ENCODE data around the gene GABRG3. TPM values are rescaled to one million over a fixed set of nuclear protein-coding genes. Genes with fewer than 3 reads are reported as not detected.
"Not testable (repeated sequence)": the region's sequence is repeated elsewhere in the genome, so short reads cannot be mapped to it uniquely, and the experiment has no call there.

GABRG3 gene
- total RNA-seq, 3 donors from 2014 or later = 0.15 to 0.33 TPM; not detected in 1

GRCh38 chr15:27360316-27360715 is 389.3 kb downstream of the GABRG3 start:
- DNase-seq (ENCODE audit: low spot score in 2 of 2) = no peak
- Histone ChIP-seq H3K36me3 (no peaks in the 10 kb centered on the region), H3K27ac (no peak overlapping the region), H3K4me3 (no peak overlapping the region), H3K27me3 (no peaks in the 10 kb centered on the region), H3K9me3 (no peaks in the 10 kb centered on the region), H3K4me1 (no peaks in the 10 kb centered on the region)
- intact Hi-C loops (cut with DNase I; ENCODE audit: low total_unique reads) = no loop called here
- TF ChIP-seq, protein P1, sequence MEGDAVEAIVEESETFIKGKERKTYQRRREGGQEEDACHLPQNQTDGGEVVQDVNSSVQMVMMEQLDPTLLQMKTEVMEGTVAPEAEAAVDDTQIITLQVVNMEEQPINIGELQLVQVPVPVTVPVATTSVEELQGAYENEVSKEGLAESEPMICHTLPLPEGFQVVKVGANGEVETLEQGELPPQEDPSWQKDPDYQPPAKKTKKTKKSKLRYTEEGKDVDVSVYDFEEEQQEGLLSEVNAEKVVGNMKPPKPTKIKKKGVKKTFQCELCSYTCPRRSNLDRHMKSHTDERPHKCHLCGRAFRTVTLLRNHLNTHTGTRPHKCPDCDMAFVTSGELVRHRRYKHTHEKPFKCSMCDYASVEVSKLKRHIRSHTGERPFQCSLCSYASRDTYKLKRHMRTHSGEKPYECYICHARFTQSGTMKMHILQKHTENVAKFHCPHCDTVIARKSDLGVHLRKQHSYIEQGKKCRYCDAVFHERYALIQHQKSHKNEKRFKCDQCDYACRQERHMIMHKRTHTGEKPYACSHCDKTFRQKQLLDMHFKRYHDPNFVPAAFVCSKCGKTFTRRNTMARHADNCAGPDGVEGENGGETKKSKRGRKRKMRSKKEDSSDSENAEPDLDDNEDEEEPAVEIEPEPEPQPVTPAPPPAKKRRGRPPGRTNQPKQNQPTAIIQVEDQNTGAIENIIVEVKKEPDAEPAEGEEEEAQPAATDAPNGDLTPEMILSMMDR (IDR thresholded peaks at IDR 0.05) = no peak
- TF ChIP-seq POLR2A (IDR thresholded peaks at IDR 0.05) (no peak), POLR2AphosphoS5 (IDR thresholded peaks at IDR 0.05) (no peak)

- no peaks in the 10 kb centered on the region for H3K36me3 ChIP-seq
- H3K27me3 ChIP-seq = no peaks in the 10 kb centered on the region
- no peaks in the 10 kb centered on the region for H3K9me3 ChIP-seq
- H3K4me1 ChIP-seq = no peaks in the 10 kb centered on the region
- H3K4me3 ChIP-seq = no peak overlapping the region
- intact Hi-C loops (cut with DNase I; ENCODE audit: low total_unique reads) = no loop called here
- no peak for DNase-seq (ENCODE audit: low spot score in 2 of 2)
- H3K27ac ChIP-seq = no peak overlapping the region
- TF ChIP-seq POLR2A (IDR thresholded peaks at IDR 0.05) (no peak), POLR2AphosphoS5 (IDR thresholded peaks at IDR 0.05) (no peak)
- TF ChIP-seq, protein P1 (IDR thresholded peaks at IDR 0.05) = no peak
Observed at GRCh38 chr15:27361438-27361837, 390.5 kb downstream of the GABRG3 start.

- TF ChIP-seq POLR2A (IDR thresholded peaks at IDR 0.05) = no peak
- TF ChIP-seq, protein P1 (IDR thresholded peaks at IDR 0.05) = no peak
- TF ChIP-seq POLR2AphosphoS5 (IDR thresholded peaks at IDR 0.05) = no peak
- intact Hi-C loops (cut with DNase I; ENCODE audit: low total_unique reads) = no loop called here
Observed at GRCh38 chr15:27365456-27365855, 394.5 kb downstream of the GABRG3 start.

GRCh38 chr15:27377391-27377790 is 406.4 kb downstream of the GABRG3 start:
- H3K4me1 ChIP-seq; H3K36me3 ChIP-seq; H3K9me3 ChIP-seq; H3K4me3 ChIP-seq; DNase-seq (ENCODE audit: low spot score in 2 of 2); H3K27me3 ChIP-seq; H3K27ac ChIP-seq; intact Hi-C loops (cut with DNase I; ENCODE audit: low total_unique reads): not testable (repeated sequence)

More at GRCh38 chr15:27365456-27365855, 394.5 kb downstream of the GABRG3 start:
- no peaks in the 10 kb centered on the region for H3K9me3 ChIP-seq
- H3K4me3 ChIP-seq = no peak overlapping the region
- DNase-seq (ENCODE audit: low spot score in 2 of 2) = no peak
- no peaks in the 10 kb centered on the region for H3K27me3 ChIP-seq
- H3K4me1 ChIP-seq = no peaks in the 10 kb centered on the region
- no peaks in the 10 kb centered on the region for H3K36me3 ChIP-seq
- no peak overlapping the region for H3K27ac ChIP-seq

DNA sequence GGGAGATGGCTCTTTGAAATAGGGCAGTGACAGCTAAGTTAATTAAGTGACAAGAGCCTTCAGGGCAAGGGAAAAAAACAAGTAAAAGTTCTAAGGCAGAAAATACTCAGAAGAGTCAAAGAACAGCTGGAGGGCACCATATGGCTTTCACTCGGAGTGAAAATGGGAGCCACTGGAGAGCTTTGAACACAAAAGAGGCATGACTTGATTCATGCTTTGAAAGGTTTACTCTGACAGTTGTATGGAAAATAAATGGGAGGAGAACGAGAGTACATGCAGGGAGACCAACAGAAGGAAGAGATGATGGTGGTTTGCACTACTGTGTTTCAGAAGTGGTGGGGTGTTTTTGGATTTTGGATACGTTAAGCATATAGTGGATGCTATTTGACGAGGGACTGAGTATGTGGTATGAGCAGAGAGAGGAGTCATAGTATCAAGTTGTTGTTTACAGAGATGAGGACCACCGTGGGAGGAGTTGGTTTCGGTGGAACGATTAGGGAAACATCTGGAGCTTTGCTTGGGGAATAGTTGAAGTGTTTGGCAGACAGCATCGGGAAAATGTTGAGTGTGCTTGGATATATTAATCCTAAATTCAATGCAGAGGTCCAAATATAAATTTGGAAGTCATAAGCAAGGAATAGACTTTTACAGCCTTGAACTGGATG is 411.5 kb downstream of the GABRG3 start:
- no peak overlapping the region for H3K4me3 ChIP-seq
- TF ChIP-seq, protein P1 (IDR thresholded peaks at IDR 0.05) = no peak
- TF ChIP-seq POLR2AphosphoS5 (IDR thresholded peaks at IDR 0.05) = no peak
- TF ChIP-seq POLR2A (IDR thresholded peaks at IDR 0.05) = no peak
- intact Hi-C loops (cut with DNase I; ENCODE audit: low total_unique reads) = no loop called here
- H3K36me3 ChIP-seq = no peaks in the 10 kb centered on the region
- H3K27ac ChIP-seq = no peak overlapping the region
- H3K27me3 ChIP-seq = no peaks in the 10 kb centered on the region
- peaks cover 0 to 7% of the 10 kb centered on the region in 2 donors for H3K9me3 ChIP-seq
- DNase-seq (ENCODE audit: low spot score in 2 of 2) = no peak
- no peaks in the 10 kb centered on the region for H3K4me1 ChIP-seq

All from breast epithelium (tissue), 4 donors.